ENCODE data around the gene STXBP6. TPM values are rescaled to one million over a fixed set of nuclear protein-coding genes. Genes with fewer than 3 reads are reported as not detected.

The STXBP6 gene
- total and polyA plus RNA-seq, 2 of the 13 experiments (the other 11 are each of a cell fraction or from before 2014, with no cell fraction given) = 35.3 to 42.8 TPM

GRCh38 chr14:24853446-24853845 lies 196.5 kb downstream of the STXBP6 start (continued):
- TF ChIP-seq, protein P1, sequence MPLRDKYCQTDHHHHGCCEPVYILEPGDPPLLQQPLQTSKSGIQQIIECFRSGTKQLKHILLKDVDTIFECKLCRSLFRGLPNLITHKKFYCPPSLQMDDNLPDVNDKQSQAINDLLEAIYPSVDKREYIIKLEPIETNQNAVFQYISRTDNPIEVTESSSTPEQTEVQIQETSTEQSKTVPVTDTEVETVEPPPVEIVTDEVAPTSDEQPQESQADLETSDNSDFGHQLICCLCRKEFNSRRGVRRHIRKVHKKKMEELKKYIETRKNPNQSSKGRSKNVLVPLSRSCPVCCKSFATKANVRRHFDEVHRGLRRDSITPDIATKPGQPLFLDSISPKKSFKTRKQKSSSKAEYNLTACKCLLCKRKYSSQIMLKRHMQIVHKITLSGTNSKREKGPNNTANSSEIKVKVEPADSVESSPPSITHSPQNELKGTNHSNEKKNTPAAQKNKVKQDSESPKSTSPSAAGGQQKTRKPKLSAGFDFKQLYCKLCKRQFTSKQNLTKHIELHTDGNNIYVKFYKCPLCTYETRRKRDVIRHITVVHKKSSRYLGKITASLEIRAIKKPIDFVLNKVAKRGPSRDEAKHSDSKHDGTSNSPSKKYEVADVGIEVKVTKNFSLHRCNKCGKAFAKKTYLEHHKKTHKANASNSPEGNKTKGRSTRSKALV (CRISPR knock-in tag; IDR thresholded peaks at IDR 0.05) = no peak
- no peak for TF ChIP-seq BCL6 (CRISPR knock-in tag; IDR thresholded peaks at IDR 0.05)

- Histone ChIP-seq H2AFZ (ENCODE audit: low read length) (no peak overlapping the region), H3K4me2 (ENCODE audit: low read depth, low read length) (no peak overlapping the region), H4K20me1 (ENCODE audit: insufficient read depth, low read length) (no peaks in the 10 kb centered on the region), H3K36me3 (replicated peaks in 1 of 2; ENCODE audit: control insufficient read depth in 1 of 2, insufficient read depth in 2 of 2, low read length in 2 of 2) (peaks cover 0 to 2% of the 10 kb centered on the region in 2 experiments; a peak in 3 of 5 replicates), H3K27ac (ENCODE audit: extremely low read length, insufficient read depth, low read length) (no peak overlapping the region), H3K4me1 (ENCODE audit: insufficient read depth, low read length) (peaks cover 8% of the 10 kb centered on the region; the same call in 1 of the 2 replicates), H3K9ac (ENCODE audit: insufficient read depth, low read depth, low read length) (no peak overlapping the region), H3K9me3 (ENCODE audit: low read length) (no peaks in the 10 kb centered on the region), H3K27me3 (ENCODE audit: control insufficient read depth in 1 of 2, insufficient read depth in 2 of 2, low read length in 2 of 2) (no peaks in the 10 kb centered on the region), H3K79me2 (ENCODE audit: insufficient read depth, low read length) (no peaks in the 10 kb centered on the region), H3K4me3 (replicated peaks in 1 of 3; ENCODE audit: insufficient read depth in 1 of 3, low read depth in 2 of 3, low read length in 3 of 3) (no peak overlapping the region)
- FAIRE-seq (no peak), ATAC-seq (peak; percentile 44), DNase-seq (ENCODE audit: low spot score) (no peak)
- ChIA-PET POLR2A (no interaction called here), CTCF (ENCODE audit: low intra/inter-chr PET ratio, low total read pairs) (interaction anchor here (1.0 kb wide), 1 partner anchor 46 kb away, joined by 3 read pairs; no protein-coding TSS in a partner anchor)
- in situ Hi-C loops (cut with HindIII; ENCODE audit: extremely low pct_ligation_motif_present, low pct_unique_long_range_greater_than_20kb) = no loop called here
- intact Hi-C loops (cut with micrococcal nuclease; ENCODE audit: unreplicated experiment) = no loop called here
- WGBS (ENCODE audit: low lambda C conversion rate) = 89% methylated on average over 6 of the region's 6 CpGs
- BruUV-seq (replicated peaks) = no TSS peak
- TF ChIP-seq, protein P2, sequence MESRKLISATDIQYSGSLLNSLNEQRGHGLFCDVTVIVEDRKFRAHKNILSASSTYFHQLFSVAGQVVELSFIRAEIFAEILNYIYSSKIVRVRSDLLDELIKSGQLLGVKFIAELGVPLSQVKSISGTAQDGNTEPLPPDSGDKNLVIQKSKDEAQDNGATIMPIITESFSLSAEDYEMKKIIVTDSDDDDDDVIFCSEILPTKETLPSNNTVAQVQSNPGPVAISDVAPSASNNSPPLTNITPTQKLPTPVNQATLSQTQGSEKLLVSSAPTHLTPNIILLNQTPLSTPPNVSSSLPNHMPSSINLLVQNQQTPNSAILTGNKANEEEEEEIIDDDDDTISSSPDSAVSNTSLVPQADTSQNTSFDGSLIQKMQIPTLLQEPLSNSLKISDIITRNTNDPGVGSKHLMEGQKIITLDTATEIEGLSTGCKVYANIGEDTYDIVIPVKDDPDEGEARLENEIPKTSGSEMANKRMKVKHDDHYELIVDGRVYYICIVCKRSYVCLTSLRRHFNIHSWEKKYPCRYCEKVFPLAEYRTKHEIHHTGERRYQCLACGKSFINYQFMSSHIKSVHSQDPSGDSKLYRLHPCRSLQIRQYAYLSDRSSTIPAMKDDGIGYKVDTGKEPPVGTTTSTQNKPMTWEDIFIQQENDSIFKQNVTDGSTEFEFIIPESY (CRISPR knock-in tag; IDR thresholded peaks at IDR 0.05) = no peak
- TF ChIP-seq RFX3 (CRISPR knock-in tag; IDR thresholded peaks at IDR 0.05) (no peak), PCBP1 (IDR thresholded peaks at IDR 0.05; ENCODE audit: borderline replicate concordance, low read depth, low read length) (no peak), ZNF607 (CRISPR knock-in tag; IDR thresholded peaks at IDR 0.05; ENCODE audit: borderline replicate concordance) (no peak), MLLT10 (CRISPR knock-in tag; IDR thresholded peaks at IDR 0.05) (no peak), CREM (IDR thresholded peaks at IDR 0.05) (0 out of 2 replicates have a peak, but pooled peaks have one; percentile 22), CREM (CRISPR knock-in tag; IDR thresholded peaks at IDR 0.05) (no peak), ZNF317 (CRISPR knock-in tag; IDR thresholded peaks at IDR 0.05) (no peak), ZNF383 (CRISPR knock-in tag; IDR thresholded peaks at IDR 0.05; ENCODE audit: borderline replicate concordance) (no peak), ZNF547 (CRISPR knock-in tag; IDR thresholded peaks at IDR 0.05) (0 out of 2 replicates have a peak, but pooled peaks have one; percentile 25), STAG1 (CRISPR knock-in tag; IDR thresholded peaks at IDR 0.05) (peak; percentile 52), HDAC2 (CRISPR knock-in tag; IDR thresholded peaks at IDR 0.05) (no peak)
These were observed 197.5 kb downstream of the STXBP6 start for GRCh38 chr14:24852312-24853060.

All from HepG2 (cell line).